ENCODE measurements around the gene FUT2.

- TF ChIP-seq CTCF (conservative IDR thresholded peaks at IDR 0.05; ENCODE audit: low read length), result no peak
- no peak for TF ChIP-seq EZH2phosphoT487 (IDR thresholded peaks at IDR 0.05; ENCODE audit: borderline replicate concordance)
These were observed 17.5 kb downstream of the FUT2 start for GRCh38 chr19:48713041-48713863.

Data from Loucy (cell line).